CD4-positive, alpha-beta T cell (primary cell): ENCODE measurements around the gene EIF4H. TPM values are rescaled to one million over a fixed set of nuclear protein-coding genes. Genes with fewer than 3 reads are reported as not detected.

Experiments used
- ATAC-seq: fragments of 200-7000 bp; cut with Tn5 transposase; one replicate; pipeline ENCODE4 v1.10.0; 2022; ENCODE audit warnings: mild to moderate bottlenecking; ENCODE audit not compliant: poor library complexity
- CTCF ChIA-PET: fragments of 350-600 bp; sonication (Branson Sonifier 250); formaldehyde crosslinking; loops from one replicate; lab custom pipeline; 2021; ENCODE audit warnings: antibody characterized with exemption, inconsistent platforms; lab: Charles Lee
- POLR2A ChIA-PET: fragments of 350-600 bp; sonication (Branson Sonifier 250); formaldehyde crosslinking; loops from one replicate; lab custom pipeline; 2021; ENCODE audit warnings: antibody characterized with exemption, inconsistent platforms; lab: Charles Lee
- DNase-seq, 14 experiments: peaks; one replicate each; pipeline ENCODE4 v3.0.0-alpha.2; 2013 to 2020; ENCODE audit warnings: mixed read lengths in 2 of 14
- H3K27ac ChIP-seq, 2 donors: one replicate each; pipeline versions ENCODE4 v1.5.1 to v1.7.0; 2013; ENCODE audit warnings: low read length in 2 of 2, low read depth in 1 of 2, mild to moderate bottlenecking in 1 of 2
- H3K27me3 ChIP-seq, 2 experiments: 1 replicate in 1 of 2; 2 replicates in 1 of 2; pipeline versions ENCODE4 v1.6.1 to v1.7.0; 2013; ENCODE audit warnings: low read length in 2 of 2, control low read depth in 1 of 2, mild to moderate bottlenecking in 1 of 2, moderate library complexity in 1 of 2; ENCODE audit not compliant: insufficient read depth in 2 of 2, control insufficient read depth in 1 of 2
- H3K36me3 ChIP-seq: one replicate; pipeline ENCODE4 v1.6.1; 2013; ENCODE audit warnings: low read length, control low read depth; ENCODE audit not compliant: insufficient read depth
- H3K4me1 ChIP-seq: one replicate; pipeline ENCODE4 v1.6.1; 2013; ENCODE audit warnings: low read length, control low read depth; ENCODE audit not compliant: insufficient read depth
- H3K4me3 ChIP-seq: one replicate; pipeline ENCODE4 v1.5.1; 2013; ENCODE audit warnings: mild to moderate bottlenecking, low read length, moderate library complexity
- H3K9me3 ChIP-seq, 2 experiments: 1 replicate in 1 of 2; 2 replicates in 1 of 2; pipeline versions ENCODE4 v1.6.1 to v1.7.0; 2013; ENCODE audit warnings: low read length in 2 of 2, mild to moderate bottlenecking in 2 of 2, control low read depth in 1 of 2, moderate library complexity in 1 of 2; ENCODE audit not compliant: control insufficient read depth in 1 of 2, insufficient read depth in 1 of 2
- H3K27ac Mint-ChIP-seq: one replicate; pipeline ENCODE4 v1.8.0; 2020; ENCODE audit warnings: mixed read lengths
- H3K27me3 Mint-ChIP-seq: one replicate; pipeline ENCODE4 v1.8.0; 2021; ENCODE audit warnings: mixed read lengths
- H3K36me3 Mint-ChIP-seq: one replicate; pipeline ENCODE4 v1.8.0; 2021; ENCODE audit warnings: low read depth, mixed read lengths
- H3K4me1 Mint-ChIP-seq: one replicate; pipeline ENCODE4 v1.8.0; 2021; ENCODE audit warnings: low read depth, mixed read lengths
- H3K4me3 Mint-ChIP-seq: one replicate; pipeline ENCODE4 v1.8.0; 2020; ENCODE audit warnings: mild to moderate bottlenecking, mixed read lengths
- H3K9me3 Mint-ChIP-seq: one replicate; pipeline ENCODE4 v1.8.0; 2020; ENCODE audit warnings: mixed read lengths
- CTCF ChIP-seq: fragments of 200-600 bp; IDR thresholded peaks from one replicate; pipeline ENCODE4 v1.8.0; 2022; ENCODE audit warnings: antibody characterized with exemption, mild to moderate bottlenecking
- intact Hi-C, 2 experiments: fragments of 100-400 bp; cut with DNase I in 1 of 2; cut with micrococcal nuclease in 1 of 2; formaldehyde crosslinking; loops; one replicate each; pipeline versions ENCODE4 v1.15.1 to v1.9.0; 2023 to 2025; cut with DNase I, micrococcal nuclease
- total RNA-seq, 174 experiments: library from RNA in 2 of 174; stranded (reverse) in 2 of 174; gene quantifications; one replicate each; pipeline ENCODE4 v1.2.3 and lab custom pipeline; 2021 to 2026

EIF4H gene
- total RNA-seq, 2 experiments from 2014 or later = 311 to 316 TPM

DNA sequence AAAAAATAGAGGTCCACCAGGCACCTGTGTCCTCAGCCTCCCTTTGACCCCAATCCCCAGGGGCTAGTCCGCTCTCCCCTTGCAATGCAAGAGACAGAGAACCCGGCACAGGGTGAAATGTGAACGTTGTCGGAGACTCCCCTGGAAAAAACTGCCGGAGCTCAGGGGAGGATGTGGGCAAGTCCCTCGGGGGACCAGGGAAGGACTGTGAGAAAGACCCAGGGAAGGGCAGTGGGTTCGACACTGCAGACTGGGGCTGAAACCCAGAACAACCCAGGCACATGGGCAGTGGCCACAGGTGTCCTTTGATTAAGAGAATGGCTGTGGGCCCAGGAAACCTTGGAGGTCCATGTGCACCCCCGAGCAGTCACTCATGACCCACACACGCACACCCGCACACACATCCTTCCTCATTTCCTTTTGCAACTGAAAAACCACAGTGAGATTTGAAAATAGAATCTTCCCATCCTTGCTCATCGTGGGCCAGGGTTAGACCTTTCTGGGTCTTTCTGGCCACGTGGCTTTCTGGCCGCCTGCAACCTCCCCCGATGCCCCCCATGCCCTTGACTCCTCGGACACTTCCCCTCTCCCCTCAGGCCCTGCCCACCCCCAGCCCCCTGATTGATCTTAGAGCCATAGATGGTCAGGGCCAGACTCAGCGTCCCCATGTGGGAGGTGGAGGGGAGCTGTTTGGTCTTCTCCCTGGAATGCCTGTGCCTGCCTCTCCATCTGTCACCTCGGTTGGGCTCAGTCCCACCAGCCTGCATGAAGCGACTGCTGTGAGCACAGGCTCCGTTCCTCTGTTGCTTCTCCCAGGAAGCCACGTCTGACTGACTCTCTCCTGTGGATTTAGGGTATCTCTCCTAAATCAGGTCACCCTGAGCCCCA, 43.5 kb downstream of the EIF4H start:
- DNase-seq = peak in 4 of 14 experiments; percentile 16 to 58 (median 37)
- H3K27ac Mint-ChIP-seq = no peak overlapping the region
- no peaks in the 10 kb centered on the region for H3K36me3 Mint-ChIP-seq

DNA sequence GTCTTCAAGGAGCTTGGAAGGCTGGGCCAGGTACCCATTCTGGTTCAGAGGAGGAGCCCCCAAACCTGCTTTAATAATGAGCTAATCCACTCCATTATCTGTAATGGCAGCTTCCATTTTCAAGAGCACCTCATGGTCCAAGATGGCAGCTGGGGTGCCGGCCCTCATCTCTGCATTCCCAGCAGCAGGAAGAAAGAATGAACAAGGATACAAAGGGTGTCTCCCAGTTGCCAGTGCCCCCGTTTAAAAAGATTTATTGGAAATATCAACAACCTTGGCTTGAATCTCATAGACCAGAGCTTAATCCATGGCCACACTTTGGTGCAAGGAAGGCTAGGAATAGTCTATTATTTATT, 44.2 kb downstream of the EIF4H start:
- ChIA-PET POLR2A (no interaction called here), CTCF (interaction anchor here (0.7 kb wide), 1 partner anchor 12 kb away, joined by 3 read pairs; no protein-coding TSS in a partner anchor)
- Mint-ChIP-seq H3K4me1 (peaks cover 15% of the 10 kb centered on the region), H3K36me3 (peaks cover 4% of the 10 kb centered on the region), H3K9me3 (no peaks in the 10 kb centered on the region), H3K27ac (no peak overlapping the region), H3K27me3 (no peaks in the 10 kb centered on the region), H3K4me3 (peak overlapping the region; percentile 42)
- Histone ChIP-seq H3K36me3 (no peaks in the 10 kb centered on the region), H3K4me3 (no peak overlapping the region), H3K9me3 (peaks cover 0 to 4% of the 10 kb centered on the region in 2 experiments), H3K27me3 (no peaks in the 10 kb centered on the region), H3K27ac (no peak overlapping the region), H3K4me1 (peaks cover 13% of the 10 kb centered on the region)
- intact Hi-C loops = no loop called here
- ATAC-seq (no peak), DNase-seq (no peak)
- no peak for TF ChIP-seq CTCF

More for the DNA sequence above, 43.5 kb downstream of the EIF4H start:
- Histone ChIP-seq H3K4me1 (peaks cover 13% of the 10 kb centered on the region), H3K27ac (no peak overlapping the region), H3K9me3 (peaks cover 0 to 4% of the 10 kb centered on the region in 2 experiments), H3K36me3 (no peaks in the 10 kb centered on the region), H3K27me3 (no peaks in the 10 kb centered on the region), H3K4me3 (no peak overlapping the region)
- peaks cover 15% of the 10 kb centered on the region for H3K4me1 Mint-ChIP-seq
- peak; percentile 32 for ATAC-seq
- CTCF ChIA-PET = interaction anchor here (0.7 kb wide), 1 partner anchor 11 kb away, joined by 3 read pairs; no protein-coding TSS in a partner anchor
- H3K27me3 Mint-ChIP-seq = no peaks in the 10 kb centered on the region
- TF ChIP-seq CTCF = no peak
- POLR2A ChIA-PET = no interaction called here
- peak overlapping the region; percentile 42 for H3K4me3 Mint-ChIP-seq
- intact Hi-C loops = no loop called here
- no peaks in the 10 kb centered on the region for H3K9me3 Mint-ChIP-seq

- no peak for TF ChIP-seq CTCF
- CTCF ChIA-PET = no interaction called here
- POLR2A ChIA-PET = no interaction called here
- H3K9me3 ChIP-seq = peaks cover 0 to 4% of the 10 kb centered on the region in 2 experiments
- peaks cover 15% of the 10 kb centered on the region for H3K4me1 Mint-ChIP-seq
- DNase-seq (no peak), ATAC-seq (no peak)
- H3K4me3 ChIP-seq = no peak overlapping the region
- H3K27ac Mint-ChIP-seq = no peak overlapping the region
- no peaks in the 10 kb centered on the region for H3K27me3 Mint-ChIP-seq
- H3K36me3 Mint-ChIP-seq = peaks cover 5% of the 10 kb centered on the region
- intact Hi-C loops = no loop called here
- no peak overlapping the region for H3K27ac ChIP-seq
- peaks cover 2% of the 10 kb centered on the region for H3K36me3 ChIP-seq
- H3K27me3 ChIP-seq = no peaks in the 10 kb centered on the region
- no peak overlapping the region for H3K4me3 Mint-ChIP-seq
- no peaks in the 10 kb centered on the region for H3K9me3 Mint-ChIP-seq
- peaks cover 13% of the 10 kb centered on the region for H3K4me1 ChIP-seq
These were observed 45.3 kb downstream of the EIF4H start for GRCh38 chr7:74219416-74219815.
